GM15510 (cell line): Measurements from ENCODE around the gene CERK.

ENCODE experiments used
- POLR2A ChIP-seq: IDR thresholded peaks from 3 replicates; pipeline ENCODE4 v1.6.1; 2011; ENCODE audit warnings: borderline replicate concordance; ENCODE audit not compliant: insufficient read length; ENCODE audit errors: extremely low read depth

The CERK gene

GRCh38 chr22:46769191-46769675 lies 31.2 kb upstream of the CERK start:
- no peak for TF ChIP-seq POLR2A

GRCh38 chr22:46767249-46767985 lies 29.4 kb upstream of the CERK start:
- TF ChIP-seq POLR2A: no peak

- TF ChIP-seq POLR2A: no peak
Observed at GRCh38 chr22:46766611-46767010, 28.6 kb upstream of the CERK start.

- no peak for TF ChIP-seq POLR2A
Observed at GRCh38 chr22:46764779-46765485, 26.9 kb upstream of the CERK start.

GRCh38 chr22:46764140-46764680 lies 26.2 kb upstream of the CERK start:
- no peak for TF ChIP-seq POLR2A

- no peak for TF ChIP-seq POLR2A
Observed at GRCh38 chr22:46763051-46763705, 25.1 kb upstream of the CERK start.

GRCh38 chr22:46762238-46763050 lies 24.4 kb upstream of the CERK start, which contains the start of gene TBC1D22A:
TSS of gene TBC1D22A (plus strand) at chr22:46762650. CDS start at chr22:46762787, 137 bp downstream.
- peak; percentile 95 for TF ChIP-seq POLR2A

- TF ChIP-seq POLR2A: no peak
Observed at GRCh38 chr22:46761539-46762237, 23.6 kb upstream of the CERK start.

GRCh38 chr22:46761017-46761416 lies 23.0 kb upstream of the CERK start:
- TF ChIP-seq POLR2A: no peak

- TF ChIP-seq POLR2A: no peak
Observed at GRCh38 chr22:46758867-46759290, 20.8 kb upstream of the CERK start.

GRCh38 chr22:46758121-46758520 lies 20.1 kb upstream of the CERK start:
- TF ChIP-seq POLR2A: no peak

- no peak for TF ChIP-seq POLR2A
Observed at GRCh38 chr22:46757104-46757503, 19.1 kb upstream of the CERK start.

GRCh38 chr22:46756097-46756496 lies 18.0 kb upstream of the CERK start:
- no peak for TF ChIP-seq POLR2A

- TF ChIP-seq POLR2A: no peak
Observed at GRCh38 chr22:46755525-46755924, 17.5 kb upstream of the CERK start.
